ENCODE data around the gene EPS8L3.

DNA sequence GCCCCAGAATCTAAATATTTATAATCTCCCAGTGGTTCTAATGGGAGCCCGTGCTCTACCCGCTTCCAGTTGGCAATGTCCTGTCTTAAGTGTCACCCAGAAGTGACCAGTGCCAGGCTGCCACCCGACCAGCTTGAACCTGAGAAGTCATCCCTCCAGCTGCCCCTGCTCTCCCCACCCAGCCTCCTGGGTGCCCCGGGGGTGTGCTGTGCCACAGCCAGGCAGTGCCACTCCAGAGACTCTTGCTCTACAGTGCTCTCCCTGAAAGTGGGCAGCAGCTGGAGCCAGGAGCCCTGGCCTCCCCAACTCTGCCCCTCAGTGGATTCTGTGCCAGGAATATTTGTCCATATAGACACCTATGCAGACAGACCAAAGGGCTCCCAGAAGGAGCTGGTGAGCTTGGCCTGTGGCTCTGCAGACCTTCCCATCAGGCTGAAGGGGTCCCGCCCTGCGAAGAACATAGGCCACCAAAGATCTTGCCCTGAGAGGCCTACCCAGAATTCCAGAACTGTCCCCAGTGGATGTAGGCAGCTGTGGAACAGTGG lies 9.0 kb upstream of the EPS8L3 start:
- TF ChIP-seq EP300 (IDR thresholded peaks at IDR 0.05) (no peak), POLR2A (IDR thresholded peaks at IDR 0.05) (no peak)
- TF ChIP-seq, protein P1, sequence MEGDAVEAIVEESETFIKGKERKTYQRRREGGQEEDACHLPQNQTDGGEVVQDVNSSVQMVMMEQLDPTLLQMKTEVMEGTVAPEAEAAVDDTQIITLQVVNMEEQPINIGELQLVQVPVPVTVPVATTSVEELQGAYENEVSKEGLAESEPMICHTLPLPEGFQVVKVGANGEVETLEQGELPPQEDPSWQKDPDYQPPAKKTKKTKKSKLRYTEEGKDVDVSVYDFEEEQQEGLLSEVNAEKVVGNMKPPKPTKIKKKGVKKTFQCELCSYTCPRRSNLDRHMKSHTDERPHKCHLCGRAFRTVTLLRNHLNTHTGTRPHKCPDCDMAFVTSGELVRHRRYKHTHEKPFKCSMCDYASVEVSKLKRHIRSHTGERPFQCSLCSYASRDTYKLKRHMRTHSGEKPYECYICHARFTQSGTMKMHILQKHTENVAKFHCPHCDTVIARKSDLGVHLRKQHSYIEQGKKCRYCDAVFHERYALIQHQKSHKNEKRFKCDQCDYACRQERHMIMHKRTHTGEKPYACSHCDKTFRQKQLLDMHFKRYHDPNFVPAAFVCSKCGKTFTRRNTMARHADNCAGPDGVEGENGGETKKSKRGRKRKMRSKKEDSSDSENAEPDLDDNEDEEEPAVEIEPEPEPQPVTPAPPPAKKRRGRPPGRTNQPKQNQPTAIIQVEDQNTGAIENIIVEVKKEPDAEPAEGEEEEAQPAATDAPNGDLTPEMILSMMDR (IDR thresholded peaks at IDR 0.05): no peak

All from sigmoid colon (tissue), 4 donors.